Ishikawa (cell line): ENCODE results near the gene NBAS.

Experiments used
- CEBPB ChIP-seq: IDR thresholded peaks from 2 replicates; pipeline ENCODE4 v1.6.1; 2012
- CREB1 ChIP-seq: IDR thresholded peaks from 2 replicates; pipeline ENCODE4 v1.6.1; 2012; ENCODE audit warnings: low read depth
- EGR1 ChIP-seq: IDR thresholded peaks from 2 replicates; pipeline ENCODE4 v1.6.1; 2012
- EP300 ChIP-seq: IDR thresholded peaks from 2 replicates; pipeline ENCODE4 v1.6.1; 2012; ENCODE audit warnings: borderline replicate concordance
- FOXM1 ChIP-seq: IDR thresholded peaks from 2 replicates; pipeline ENCODE4 v1.6.1; 2012; ENCODE audit warnings: low read depth, borderline replicate concordance
- NFIC ChIP-seq: IDR thresholded peaks from 2 replicates; pipeline ENCODE4 v1.6.1; 2012
- RAD21 ChIP-seq: IDR thresholded peaks from 2 replicates; pipeline ENCODE4 v1.6.1; 2012; ENCODE audit warnings: low read depth
- TAF1 ChIP-seq: IDR thresholded peaks from 2 replicates; pipeline ENCODE4 v1.6.1; 2012; ENCODE audit warnings: low read depth, mild to moderate bottlenecking
- TEAD4 ChIP-seq: IDR thresholded peaks from 2 replicates; pipeline ENCODE4 v1.6.1; 2012
- YY1 ChIP-seq: IDR thresholded peaks from 2 replicates; pipeline ENCODE4 v1.6.1; 2012; ENCODE audit warnings: low read depth
- ZBTB7A ChIP-seq: IDR thresholded peaks from 2 replicates; pipeline ENCODE4 v1.6.1; 2012; ENCODE audit warnings: low read depth
- TF ChIP-seq, protein P1 (sequence below): IDR thresholded peaks from 2 replicates; pipeline ENCODE4 v1.6.1; 2012
- TF ChIP-seq, protein P2 (sequence below): IDR thresholded peaks from 2 replicates; pipeline ENCODE4 v1.6.1; 2012; ENCODE audit warnings: low read depth, mild to moderate bottlenecking
- TF ChIP-seq, protein P3 (sequence below): IDR thresholded peaks from 2 replicates; pipeline ENCODE4 v1.6.1; 2012

NBAS gene

DNA sequence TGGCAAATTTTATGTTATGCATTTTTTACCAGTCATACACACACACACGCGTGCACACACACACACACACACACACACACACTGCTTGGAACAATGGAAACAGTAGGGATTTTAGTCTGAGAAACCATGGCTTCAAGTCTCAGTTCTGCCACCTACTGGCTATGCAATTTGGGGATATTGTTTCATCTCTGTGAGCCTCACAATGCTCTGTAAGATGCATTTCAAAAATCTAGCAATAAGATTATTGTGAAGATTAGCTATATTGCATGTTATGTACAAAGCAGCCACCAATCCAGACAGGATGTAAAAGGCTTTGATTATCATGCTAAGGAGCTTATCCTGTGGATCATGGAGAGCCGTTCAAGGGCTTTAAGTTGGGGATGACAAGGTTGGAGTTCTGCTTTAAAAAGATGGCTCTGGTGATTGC, 401.4 kb downstream of the NBAS start:
- TF ChIP-seq RAD21 (peak; percentile 63), EP300 (no peak)
- TF ChIP-seq, protein P1, sequence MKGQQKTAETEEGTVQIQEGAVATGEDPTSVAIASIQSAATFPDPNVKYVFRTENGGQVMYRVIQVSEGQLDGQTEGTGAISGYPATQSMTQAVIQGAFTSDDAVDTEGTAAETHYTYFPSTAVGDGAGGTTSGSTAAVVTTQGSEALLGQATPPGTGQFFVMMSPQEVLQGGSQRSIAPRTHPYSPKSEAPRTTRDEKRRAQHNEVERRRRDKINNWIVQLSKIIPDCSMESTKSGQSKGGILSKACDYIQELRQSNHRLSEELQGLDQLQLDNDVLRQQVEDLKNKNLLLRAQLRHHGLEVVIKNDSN: no peak

DNA sequence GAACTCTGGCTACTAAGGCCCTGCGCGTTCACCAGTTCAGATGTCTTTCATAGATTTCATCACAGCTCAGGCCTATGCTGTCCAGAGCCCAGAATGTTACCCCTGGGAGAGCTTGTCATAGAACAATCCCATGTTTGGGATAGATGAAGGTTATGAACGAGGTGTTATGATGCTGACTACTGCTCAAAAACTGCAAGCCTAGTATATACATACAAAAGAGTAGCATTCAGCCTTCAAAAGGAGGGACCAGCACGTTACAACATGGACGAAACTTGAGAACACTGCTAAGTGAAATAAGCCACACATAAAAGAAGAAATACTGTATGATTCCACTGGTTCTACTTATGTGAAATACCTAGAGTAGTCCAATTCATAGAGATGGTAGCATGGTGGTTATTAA, 401.9 kb downstream of the NBAS start:
- TF ChIP-seq, protein P1: no peak
- no peak for TF ChIP-seq EGR1
- no peak for TF ChIP-seq EP300
- no peak for TF ChIP-seq NFIC
- TF ChIP-seq, protein P2, sequence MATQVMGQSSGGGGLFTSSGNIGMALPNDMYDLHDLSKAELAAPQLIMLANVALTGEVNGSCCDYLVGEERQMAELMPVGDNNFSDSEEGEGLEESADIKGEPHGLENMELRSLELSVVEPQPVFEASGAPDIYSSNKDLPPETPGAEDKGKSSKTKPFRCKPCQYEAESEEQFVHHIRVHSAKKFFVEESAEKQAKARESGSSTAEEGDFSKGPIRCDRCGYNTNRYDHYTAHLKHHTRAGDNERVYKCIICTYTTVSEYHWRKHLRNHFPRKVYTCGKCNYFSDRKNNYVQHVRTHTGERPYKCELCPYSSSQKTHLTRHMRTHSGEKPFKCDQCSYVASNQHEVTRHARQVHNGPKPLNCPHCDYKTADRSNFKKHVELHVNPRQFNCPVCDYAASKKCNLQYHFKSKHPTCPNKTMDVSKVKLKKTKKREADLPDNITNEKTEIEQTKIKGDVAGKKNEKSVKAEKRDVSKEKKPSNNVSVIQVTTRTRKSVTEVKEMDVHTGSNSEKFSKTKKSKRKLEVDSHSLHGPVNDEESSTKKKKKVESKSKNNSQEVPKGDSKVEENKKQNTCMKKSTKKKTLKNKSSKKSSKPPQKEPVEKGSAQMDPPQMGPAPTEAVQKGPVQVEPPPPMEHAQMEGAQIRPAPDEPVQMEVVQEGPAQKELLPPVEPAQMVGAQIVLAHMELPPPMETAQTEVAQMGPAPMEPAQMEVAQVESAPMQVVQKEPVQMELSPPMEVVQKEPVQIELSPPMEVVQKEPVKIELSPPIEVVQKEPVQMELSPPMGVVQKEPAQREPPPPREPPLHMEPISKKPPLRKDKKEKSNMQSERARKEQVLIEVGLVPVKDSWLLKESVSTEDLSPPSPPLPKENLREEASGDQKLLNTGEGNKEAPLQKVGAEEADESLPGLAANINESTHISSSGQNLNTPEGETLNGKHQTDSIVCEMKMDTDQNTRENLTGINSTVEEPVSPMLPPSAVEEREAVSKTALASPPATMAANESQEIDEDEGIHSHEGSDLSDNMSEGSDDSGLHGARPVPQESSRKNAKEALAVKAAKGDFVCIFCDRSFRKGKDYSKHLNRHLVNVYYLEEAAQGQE: no peak
- TF ChIP-seq, protein P3, sequence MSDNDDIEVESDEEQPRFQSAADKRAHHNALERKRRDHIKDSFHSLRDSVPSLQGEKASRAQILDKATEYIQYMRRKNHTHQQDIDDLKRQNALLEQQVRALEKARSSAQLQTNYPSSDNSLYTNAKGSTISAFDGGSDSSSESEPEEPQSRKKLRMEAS: no peak

DNA sequence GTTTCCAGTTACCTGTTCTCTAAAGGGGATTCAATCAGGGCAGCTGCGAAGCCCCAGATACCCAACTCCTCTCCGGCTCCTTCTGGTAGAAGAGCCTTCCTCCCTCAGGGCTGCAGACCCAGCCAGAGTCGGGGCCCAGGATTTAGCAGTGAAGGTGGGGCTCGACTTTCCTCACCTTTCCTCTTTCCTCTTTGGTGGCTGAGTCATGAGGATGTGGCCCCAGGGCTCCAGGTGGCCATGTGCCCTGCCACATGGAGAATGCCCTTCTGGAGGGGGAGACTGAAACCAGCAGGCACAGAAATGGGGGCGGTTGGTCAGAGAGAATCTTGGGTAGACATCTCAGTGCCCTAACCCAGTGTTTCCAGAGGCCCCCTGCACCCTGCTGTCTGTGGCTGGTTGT, 402.6 kb downstream of the NBAS start:
- TF ChIP-seq CEBPB (no peak), ZBTB7A (no peak), YY1 (no peak), FOXM1 (no peak), CREB1 (no peak), EP300 (no peak), NFIC (no peak), EGR1 (no peak), TAF1 (no peak), TEAD4 (no peak)
- TF ChIP-seq, protein P1: no peak
- TF ChIP-seq, protein P3: no peak

DNA sequence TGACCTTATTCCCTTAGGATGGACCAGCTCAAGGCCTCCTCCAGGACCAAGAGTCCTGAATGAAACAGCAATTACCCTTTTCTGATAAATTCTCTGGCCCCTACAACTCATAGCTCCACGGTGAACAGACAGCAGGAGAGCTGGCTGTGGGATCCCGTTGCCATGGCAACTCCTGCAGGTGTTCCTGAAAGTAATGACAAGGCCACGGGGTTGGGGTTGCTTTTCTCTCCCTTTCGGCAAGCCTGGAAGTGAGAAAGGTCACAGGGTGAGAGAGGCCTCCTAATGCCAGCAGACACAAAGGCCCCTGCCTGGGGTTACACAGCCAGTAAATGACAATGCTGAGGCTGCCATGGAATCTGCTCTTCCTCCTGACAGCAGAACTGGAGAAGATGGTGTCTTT, 403.0 kb downstream of the NBAS start:
- TF ChIP-seq, protein P1: no peak
- no peak for TF ChIP-seq TEAD4
- no peak for TF ChIP-seq FOXM1
- no peak for TF ChIP-seq RAD21
- no peak for TF ChIP-seq EGR1
- no peak for TF ChIP-seq CREB1
- TF ChIP-seq ZBTB7A: no peak
- TF ChIP-seq NFIC: no peak
- TF ChIP-seq YY1: no peak
- TF ChIP-seq TAF1: no peak

DNA sequence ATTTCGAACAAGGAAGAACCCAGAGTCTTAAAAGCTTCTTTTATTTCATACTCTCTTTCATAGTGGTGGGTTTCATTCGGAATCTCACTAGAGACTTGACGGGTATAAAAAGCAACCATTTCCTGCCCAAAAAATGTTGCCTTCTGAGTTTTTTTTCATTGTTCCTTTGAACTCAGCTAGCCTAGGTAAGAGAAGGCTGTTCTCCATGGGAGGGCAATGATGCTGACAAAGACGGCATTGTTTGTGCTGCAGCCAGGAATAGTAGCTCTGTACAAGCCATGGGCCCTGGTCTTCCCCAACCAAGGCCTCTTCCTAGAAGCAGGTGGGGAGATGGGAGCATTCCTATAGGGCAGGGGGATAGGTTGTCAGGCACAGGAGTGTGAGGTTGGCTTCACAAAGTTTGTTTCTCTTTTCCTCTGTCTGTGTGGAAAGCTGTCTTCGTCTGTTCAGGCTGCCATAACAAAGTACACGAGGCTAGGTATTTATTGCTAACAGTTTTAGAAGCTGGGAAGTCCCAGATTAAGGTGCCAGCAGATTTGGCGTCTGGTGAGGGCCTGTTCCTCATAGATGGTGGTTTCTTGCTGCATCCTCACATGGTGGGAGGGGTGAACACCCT, 405.1 kb downstream of the NBAS start:
- TF ChIP-seq, protein P2: no peak
- TF ChIP-seq YY1: no peak

DNA sequence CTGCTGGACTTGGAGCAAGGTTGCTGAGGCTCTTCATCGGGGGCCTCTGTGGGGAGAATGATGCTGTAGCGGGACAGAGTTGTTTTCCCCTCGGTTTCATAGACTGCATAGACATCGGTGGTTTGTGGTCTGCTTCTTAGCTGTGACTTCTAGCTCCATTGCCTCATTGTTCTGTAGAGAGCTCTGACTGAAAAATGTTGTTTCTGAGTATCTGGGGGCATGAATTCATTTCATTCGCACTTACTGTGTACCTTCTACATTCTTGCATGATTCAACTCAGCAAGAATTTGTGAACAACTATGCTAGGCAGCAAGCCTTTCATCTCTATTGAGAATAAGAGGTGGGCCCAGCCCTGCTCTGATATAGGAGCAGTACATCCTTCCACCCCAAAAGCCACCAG, 406.8 kb downstream of the NBAS start:
- TF ChIP-seq EP300: no peak
- no peak for TF ChIP-seq NFIC
